Subcutaneous abdominal adipose tissue (tissue), 5 donors: ENCODE results near the gene GOLT1A.

Experiments
- H3K27ac ChIP-seq: one replicate; pipeline ENCODE4 v1.7.0; 2013; ENCODE audit warnings: low read depth, mild to moderate bottlenecking, inconsistent platforms, low read length, moderate library complexity
- H3K27me3 ChIP-seq, 5 donors: one replicate each; pipeline ENCODE4 v1.7.0; 2013; ENCODE audit warnings: low read length in 5 of 5, inconsistent platforms in 1 of 5; ENCODE audit not compliant: control insufficient read depth in 5 of 5, insufficient read depth in 4 of 5
- H3K36me3 ChIP-seq, 5 donors: one replicate each; pipeline ENCODE4 v1.7.0; 2013; ENCODE audit warnings: low read length in 5 of 5; ENCODE audit not compliant: control insufficient read depth in 5 of 5, insufficient read depth in 5 of 5
- H3K4me1 ChIP-seq, 5 donors: one replicate each; pipeline ENCODE4 v1.7.0; 2013; ENCODE audit warnings: low read length in 5 of 5, mild to moderate bottlenecking in 3 of 5, moderate library complexity in 1 of 5; ENCODE audit not compliant: control insufficient read depth in 5 of 5, insufficient read depth in 5 of 5
- H3K4me3 ChIP-seq, 5 donors: one replicate each; pipeline ENCODE4 v1.7.0; 2013; ENCODE audit warnings: low read length in 5 of 5, low read depth in 1 of 5
- H3K9ac ChIP-seq, 5 donors: one replicate each; pipeline ENCODE4 v1.7.0; 2013; ENCODE audit warnings: low read length in 5 of 5, mild to moderate bottlenecking in 4 of 5, moderate library complexity in 3 of 5
- H3K9me3 ChIP-seq, 5 donors: one replicate each; pipeline ENCODE4 v1.7.0; 2013; ENCODE audit warnings: low read length in 5 of 5; ENCODE audit not compliant: control insufficient read depth in 5 of 5
- donor health status: healthy.
- donor health status: healthy.
- donor health status: healthy.
- donor health status: healthy.
- donor health status: healthy.

The GOLT1A gene, protein sequence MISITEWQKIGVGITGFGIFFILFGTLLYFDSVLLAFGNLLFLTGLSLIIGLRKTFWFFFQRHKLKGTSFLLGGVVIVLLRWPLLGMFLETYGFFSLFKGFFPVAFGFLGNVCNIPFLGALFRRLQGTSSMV

GRCh38 chr1:204213668-204214662, at the start of gene GOLT1A:
Gene GOLT1A, minus strand, starts transcription at chr1:204213988. Its CDS starts 82 bp downstream, at chr1:204213906.
- H3K27ac ChIP-seq, result no peak within 1 kb of the TSS
- peaks cover 0 to 10% (median 8%) of the 10 kb centered on the region in 5 donors for H3K4me1 ChIP-seq
- H3K9me3 ChIP-seq, result no peaks in the 10 kb centered on the region
- H3K4me3 ChIP-seq, result peak within 1 kb of the TSS in 4 of 5 donors; percentile 5 to 42 (median 30)
- H3K27me3 ChIP-seq, result no peaks in the 10 kb centered on the region
- H3K9ac ChIP-seq, result no peak within 1 kb of the TSS
- no peaks in the 10 kb centered on the region for H3K36me3 ChIP-seq

DNA sequence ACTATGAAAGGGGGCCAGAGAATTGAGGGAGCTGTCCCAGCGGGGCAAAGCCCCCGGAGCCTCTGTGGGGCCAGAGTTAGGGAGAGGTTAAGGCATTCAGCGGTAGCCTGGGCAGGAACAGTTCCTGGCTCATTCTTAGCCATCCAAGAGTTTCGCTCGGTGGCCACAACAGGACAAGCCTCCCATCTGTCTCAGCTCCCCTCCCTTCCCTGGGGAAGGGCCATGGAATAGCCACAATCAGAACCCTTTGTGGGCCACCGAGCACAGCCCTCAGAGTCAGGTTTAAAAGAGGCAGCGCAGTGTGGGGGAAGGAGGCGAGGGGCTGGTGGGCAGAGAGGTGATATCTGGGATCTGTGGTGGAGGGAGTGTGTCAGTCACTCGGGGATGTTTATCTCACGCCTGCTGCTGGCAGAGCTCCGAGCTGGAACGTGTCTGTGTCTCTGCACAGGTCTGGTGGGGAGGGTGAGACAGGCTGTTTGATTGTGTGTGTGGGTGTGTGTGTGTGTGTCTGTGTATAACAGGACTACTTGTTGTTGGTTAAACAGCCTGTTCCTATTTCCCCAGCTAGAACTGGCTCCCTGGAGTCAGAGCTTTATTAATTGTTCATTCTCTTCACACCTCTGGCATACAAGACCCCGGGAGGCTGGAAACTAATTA, 49.6 kb upstream of the GOLT1A start:
- no peaks in the 10 kb centered on the region for H3K27me3 ChIP-seq
- no peak overlapping the region for H3K27ac ChIP-seq
- no peak overlapping the region for H3K4me3 ChIP-seq
- peaks cover 0 to 2% (median 0%) of the 10 kb centered on the region in 5 donors for H3K36me3 ChIP-seq
- peaks cover 7 to 37% (median 28%) of the 10 kb centered on the region in 5 donors for H3K4me1 ChIP-seq
- H3K9me3 ChIP-seq, result no peaks in the 10 kb centered on the region
- H3K9ac ChIP-seq, result no peak overlapping the region

DNA sequence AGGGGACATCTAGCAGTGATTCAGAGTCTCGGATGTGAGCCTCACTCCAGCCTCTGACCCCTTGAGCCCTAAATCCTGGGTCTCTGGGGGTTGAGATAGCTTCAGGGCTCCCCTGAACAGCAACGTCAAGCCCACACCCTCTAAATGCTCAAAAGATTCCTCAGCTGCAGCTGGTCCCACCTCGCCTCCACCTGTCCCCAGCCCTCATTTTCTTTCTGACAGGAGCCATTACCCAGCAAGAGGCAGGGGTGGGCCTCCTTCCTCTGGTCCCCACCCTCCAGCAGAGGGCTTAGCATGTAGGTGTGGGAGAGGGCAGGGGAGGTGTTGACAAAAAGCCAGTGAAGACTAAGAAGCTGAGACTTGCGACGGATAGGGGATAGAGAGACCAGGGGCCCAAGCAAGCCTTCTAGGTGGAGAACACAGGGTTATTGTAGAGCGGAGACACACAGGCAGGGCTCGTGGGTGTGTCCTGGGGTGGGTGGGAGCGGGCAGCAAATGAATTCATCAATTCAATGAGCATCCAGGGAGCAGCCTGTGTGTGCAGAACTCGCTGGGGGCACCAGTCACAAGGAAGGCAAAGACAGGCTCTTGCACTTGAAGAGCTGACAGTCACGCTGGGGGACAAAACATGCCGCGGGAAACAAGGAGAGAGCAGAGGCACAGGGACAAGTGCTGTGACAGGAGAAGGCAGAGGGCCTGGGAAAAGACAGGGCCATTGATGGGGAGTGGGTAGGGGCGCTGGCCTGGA, 48.9 kb upstream of the GOLT1A start:
- Histone ChIP-seq H3K4me3 (no peak overlapping the region), H3K27ac (no peak overlapping the region), H3K4me1 (peaks cover 7 to 37% (median 28%) of the 10 kb centered on the region in 5 donors), H3K9me3 (no peaks in the 10 kb centered on the region), H3K9ac (no peak overlapping the region), H3K27me3 (no peaks in the 10 kb centered on the region), H3K36me3 (peaks cover 0 to 2% (median 0%) of the 10 kb centered on the region in 5 donors)

GRCh38 chr1:204261746-204262505, 48.1 kb upstream of the GOLT1A start:
- Histone ChIP-seq H3K27me3 (no peaks in the 10 kb centered on the region), H3K27ac (no peak overlapping the region), H3K36me3 (peaks cover 0 to 2% (median 0%) of the 10 kb centered on the region in 5 donors), H3K9ac (no peak overlapping the region), H3K4me3 (no peak overlapping the region), H3K4me1 (peaks cover 7 to 32% (median 24%) of the 10 kb centered on the region in 5 donors), H3K9me3 (no peaks in the 10 kb centered on the region)

GRCh38 chr1:204261266-204261665, 47.5 kb upstream of the GOLT1A start:
- Histone ChIP-seq H3K9ac (no peak overlapping the region), H3K27me3 (no peaks in the 10 kb centered on the region), H3K9me3 (no peaks in the 10 kb centered on the region), H3K27ac (no peak overlapping the region), H3K36me3 (peaks cover 0 to 2% (median 0%) of the 10 kb centered on the region in 5 donors), H3K4me1 (peaks cover 7 to 25% (median 18%) of the 10 kb centered on the region in 5 donors), H3K4me3 (no peak overlapping the region)

- Histone ChIP-seq H3K9ac (no peak overlapping the region), H3K4me3 (no peak overlapping the region), H3K27ac (no peak overlapping the region), H3K9me3 (no peaks in the 10 kb centered on the region), H3K36me3 (peaks cover 0 to 2% (median 0%) of the 10 kb centered on the region in 5 donors), H3K27me3 (no peaks in the 10 kb centered on the region), H3K4me1 (peaks cover 7 to 22% (median 14%) of the 10 kb centered on the region in 5 donors)
Observed at GRCh38 chr1:204260601-204261197, 46.9 kb upstream of the GOLT1A start.

DNA sequence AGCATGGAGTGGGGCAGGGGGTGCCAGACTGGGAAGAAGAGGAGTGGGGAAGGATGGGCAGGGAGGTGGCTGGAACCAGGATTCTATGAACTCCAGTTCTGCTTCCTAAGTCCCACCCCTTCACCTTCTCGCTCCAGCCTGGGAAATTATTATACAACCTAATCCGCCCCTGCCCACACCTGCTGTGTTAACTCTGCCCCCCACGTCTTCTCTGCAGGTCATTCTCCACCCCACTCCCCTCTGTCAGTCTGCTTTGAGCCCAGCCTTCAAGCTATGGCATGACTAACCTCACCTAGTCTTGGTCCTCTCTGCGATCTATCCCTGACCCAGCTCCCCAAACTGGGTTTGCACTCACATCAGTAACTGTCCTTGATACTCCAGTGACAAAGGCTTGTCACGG, 46.0 kb upstream of the GOLT1A start:
- Histone ChIP-seq H3K9ac (no peak overlapping the region), H3K9me3 (no peaks in the 10 kb centered on the region), H3K27ac (no peak overlapping the region), H3K4me1 (peaks cover 6 to 18% (median 9%) of the 10 kb centered on the region in 5 donors), H3K4me3 (no peak overlapping the region), H3K36me3 (peaks cover 0 to 2% (median 0%) of the 10 kb centered on the region in 5 donors), H3K27me3 (no peaks in the 10 kb centered on the region)

GRCh38 chr1:204259196-204259595, 45.4 kb upstream of the GOLT1A start:
- no peak overlapping the region for H3K4me3 ChIP-seq
- no peak overlapping the region for H3K9ac ChIP-seq
- H3K36me3 ChIP-seq, result peaks cover 0 to 2% (median 0%) of the 10 kb centered on the region in 5 donors
- peaks cover 5 to 14% (median 11%) of the 10 kb centered on the region in 5 donors for H3K4me1 ChIP-seq
- H3K27me3 ChIP-seq, result no peaks in the 10 kb centered on the region
- H3K27ac ChIP-seq, result no peak overlapping the region
- H3K9me3 ChIP-seq, result no peaks in the 10 kb centered on the region
